T-helper 1 cell treated with Interleukin-12 subunit alpha and Interleukin-12 subunit beta and Interleukin-4 antibody, amounts not matched to agents 30 ng/mL and 1 ng/mL, for 36 hours (primary cell): ENCODE data around the gene PTPRN2. TPM values are rescaled to one million over a fixed set of nuclear protein-coding genes. Genes with fewer than 3 reads are reported as not detected.
"Not testable (repeated sequence)": the region's sequence is repeated elsewhere in the genome, so short reads cannot be mapped to it uniquely, and the experiment has no call there.

Source experiments
- intact Hi-C: fragments of 100-400 bp; cut with micrococcal nuclease; formaldehyde crosslinking; loops from one replicate; pipeline ENCODE4 v1.15.1; 2024
- total RNA-seq: library from RNA; stranded (reverse); gene quantifications from 2 replicates; pipeline ENCODE4 v1.2.3, GENCODE V29; 2022

The PTPRN2 gene
- total RNA-seq, 1 donor from 2014 or later = 2.9 TPM

GRCh38 chr7:158043551-158044481 is 543.8 kb downstream of the PTPRN2 start:
- intact Hi-C loops = no loop called here

GRCh38 chr7:158042156-158042880 is 545.3 kb downstream of the PTPRN2 start:
- intact Hi-C loops = no loop called here

GRCh38 chr7:158040199-158040598 is 547.4 kb downstream of the PTPRN2 start:
- intact Hi-C loops = no loop called here

- intact Hi-C loops = no loop called here
These were observed 548.4 kb downstream of the PTPRN2 start for GRCh38 chr7:158039270-158039669.

GRCh38 chr7:158037211-158037610 is 550.4 kb downstream of the PTPRN2 start:
- intact Hi-C loops = no loop called here

- intact Hi-C loops = no loop called here
These were observed 552.3 kb downstream of the PTPRN2 start for GRCh38 chr7:158035343-158035742.

GRCh38 chr7:158034571-158034970 is 553.1 kb downstream of the PTPRN2 start:
- intact Hi-C loops = no loop called here

- intact Hi-C loops = not testable (repeated sequence)
These were observed 553.7 kb downstream of the PTPRN2 start for GRCh38 chr7:158033925-158034324.

GRCh38 chr7:158033196-158033595 is 554.4 kb downstream of the PTPRN2 start:
- intact Hi-C loops = no loop called here

GRCh38 chr7:158032561-158033115 is 555.0 kb downstream of the PTPRN2 start:
- intact Hi-C loops = no loop called here

- intact Hi-C loops = no loop called here
These were observed 555.7 kb downstream of the PTPRN2 start for GRCh38 chr7:158031867-158032308.

GRCh38 chr7:158030566-158030965 is 557.1 kb downstream of the PTPRN2 start:
- intact Hi-C loops = no loop called here

GRCh38 chr7:158030071-158030470 is 557.6 kb downstream of the PTPRN2 start:
- intact Hi-C loops = no loop called here

GRCh38 chr7:158029509-158029908 is 558.1 kb downstream of the PTPRN2 start:
- intact Hi-C loops = no loop called here

- intact Hi-C loops = no loop called here
These were observed 558.7 kb downstream of the PTPRN2 start for GRCh38 chr7:158028971-158029370.

- intact Hi-C loops = no loop called here
These were observed 559.2 kb downstream of the PTPRN2 start for GRCh38 chr7:158028290-158028941.

GRCh38 chr7:158027646-158028045 is 560.0 kb downstream of the PTPRN2 start:
- intact Hi-C loops = no loop called here

GRCh38 chr7:158026636-158027265 is 560.9 kb downstream of the PTPRN2 start:
- intact Hi-C loops = no loop called here

- intact Hi-C loops = no loop called here
These were observed 561.7 kb downstream of the PTPRN2 start for GRCh38 chr7:158025686-158026600.

GRCh38 chr7:158024881-158025280 is 562.7 kb downstream of the PTPRN2 start:
- intact Hi-C loops = no loop called here
